Upper lobe of right lung (tissue), 1 donor: ENCODE results near the gene PTPRF. TPM values are rescaled to one million over a fixed set of nuclear protein-coding genes. Genes with fewer than 3 reads are reported as not detected.

Source experiments
- ATAC-seq: fragments of 200-7000 bp; cut with Tn5 transposase; one replicate; pipeline ENCODE4 v1.9.1; 2020; ENCODE audit warnings: mild to moderate bottlenecking, moderate library complexity
- DNase-seq: peaks from one replicate; pipeline ENCODE4 v3.0.0-alpha.2; 2020
- H3K27ac ChIP-seq: fragments of 200-600 bp; one replicate; pipeline ENCODE4 v1.8.0; 2022
- H3K27me3 ChIP-seq: fragments of 200-600 bp; one replicate; pipeline ENCODE4 v1.8.0; 2022; ENCODE audit warnings: mild to moderate bottlenecking
- H3K36me3 ChIP-seq: fragments of 200-600 bp; one replicate; pipeline ENCODE4 v1.8.0; 2022
- H3K4me1 ChIP-seq: fragments of 200-600 bp; one replicate; pipeline ENCODE4 v1.8.0; 2022
- H3K4me3 ChIP-seq: fragments of 200-600 bp; one replicate; pipeline ENCODE4 v1.8.0; 2022; ENCODE audit warnings: mild to moderate bottlenecking
- H3K9me3 ChIP-seq: fragments of 200-600 bp; one replicate; pipeline ENCODE4 v1.8.0; 2022
- intact Hi-C: fragments of 100-400 bp; cut with DNase I; formaldehyde crosslinking; loops from one replicate; pipeline ENCODE4 v1.11.0; 2022
- total RNA-seq: library from RNA; stranded (reverse); fragmentation: NEBNext Ultra II Directional; extraction: Animal tissue kit (Norgen Biotek cat#: 25700); gene quantifications from one replicate; pipeline ENCODE4 v1.2.1, GENCODE V29; 2021
- TF ChIP-seq, protein P1 (sequence below): fragments of 200-600 bp; IDR thresholded peaks from one replicate; pipeline ENCODE4 v1.8.0; 2022; ENCODE audit warnings: antibody characterized with exemption
- donor health status: DM: no; HTN: yes; CAD: no; lungs with severe emphysema.

PTPRF gene
- total RNA-seq, 1 donor from 2014 or later, result 199 TPM

DNA sequence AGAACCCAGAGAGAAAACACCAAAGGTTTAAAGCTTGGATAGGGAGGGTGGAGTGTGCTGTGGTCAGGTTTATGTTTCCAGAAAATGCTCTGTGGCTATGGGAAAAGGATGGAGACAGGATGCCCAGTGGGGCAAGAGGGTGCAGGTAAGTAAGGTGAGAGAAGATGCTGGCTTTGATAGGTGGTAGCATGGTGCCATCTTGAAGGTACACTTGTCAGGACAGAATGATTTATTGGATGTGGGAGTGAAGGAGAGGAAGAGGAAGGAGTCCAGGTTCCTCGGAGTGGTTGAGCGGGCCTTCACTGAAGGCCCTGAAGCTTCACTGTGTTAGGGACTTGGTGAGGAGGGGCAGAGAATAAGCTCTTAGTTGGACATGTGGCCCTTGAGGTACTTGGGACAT is 3.6 kb downstream of the PTPRF start:
- DNase-seq (no peak), ATAC-seq (no peak)
- H3K4me3 ChIP-seq, result no peak overlapping the region
- intact Hi-C loops, result no loop called here
- TF ChIP-seq, protein P1, sequence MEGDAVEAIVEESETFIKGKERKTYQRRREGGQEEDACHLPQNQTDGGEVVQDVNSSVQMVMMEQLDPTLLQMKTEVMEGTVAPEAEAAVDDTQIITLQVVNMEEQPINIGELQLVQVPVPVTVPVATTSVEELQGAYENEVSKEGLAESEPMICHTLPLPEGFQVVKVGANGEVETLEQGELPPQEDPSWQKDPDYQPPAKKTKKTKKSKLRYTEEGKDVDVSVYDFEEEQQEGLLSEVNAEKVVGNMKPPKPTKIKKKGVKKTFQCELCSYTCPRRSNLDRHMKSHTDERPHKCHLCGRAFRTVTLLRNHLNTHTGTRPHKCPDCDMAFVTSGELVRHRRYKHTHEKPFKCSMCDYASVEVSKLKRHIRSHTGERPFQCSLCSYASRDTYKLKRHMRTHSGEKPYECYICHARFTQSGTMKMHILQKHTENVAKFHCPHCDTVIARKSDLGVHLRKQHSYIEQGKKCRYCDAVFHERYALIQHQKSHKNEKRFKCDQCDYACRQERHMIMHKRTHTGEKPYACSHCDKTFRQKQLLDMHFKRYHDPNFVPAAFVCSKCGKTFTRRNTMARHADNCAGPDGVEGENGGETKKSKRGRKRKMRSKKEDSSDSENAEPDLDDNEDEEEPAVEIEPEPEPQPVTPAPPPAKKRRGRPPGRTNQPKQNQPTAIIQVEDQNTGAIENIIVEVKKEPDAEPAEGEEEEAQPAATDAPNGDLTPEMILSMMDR, result no peak
- H3K27me3 ChIP-seq, result no peaks in the 10 kb centered on the region
- H3K36me3 ChIP-seq, result no peaks in the 10 kb centered on the region
- H3K4me1 ChIP-seq, result peaks cover 8% of the 10 kb centered on the region
- no peak overlapping the region for H3K27ac ChIP-seq
- H3K9me3 ChIP-seq, result no peaks in the 10 kb centered on the region

DNA sequence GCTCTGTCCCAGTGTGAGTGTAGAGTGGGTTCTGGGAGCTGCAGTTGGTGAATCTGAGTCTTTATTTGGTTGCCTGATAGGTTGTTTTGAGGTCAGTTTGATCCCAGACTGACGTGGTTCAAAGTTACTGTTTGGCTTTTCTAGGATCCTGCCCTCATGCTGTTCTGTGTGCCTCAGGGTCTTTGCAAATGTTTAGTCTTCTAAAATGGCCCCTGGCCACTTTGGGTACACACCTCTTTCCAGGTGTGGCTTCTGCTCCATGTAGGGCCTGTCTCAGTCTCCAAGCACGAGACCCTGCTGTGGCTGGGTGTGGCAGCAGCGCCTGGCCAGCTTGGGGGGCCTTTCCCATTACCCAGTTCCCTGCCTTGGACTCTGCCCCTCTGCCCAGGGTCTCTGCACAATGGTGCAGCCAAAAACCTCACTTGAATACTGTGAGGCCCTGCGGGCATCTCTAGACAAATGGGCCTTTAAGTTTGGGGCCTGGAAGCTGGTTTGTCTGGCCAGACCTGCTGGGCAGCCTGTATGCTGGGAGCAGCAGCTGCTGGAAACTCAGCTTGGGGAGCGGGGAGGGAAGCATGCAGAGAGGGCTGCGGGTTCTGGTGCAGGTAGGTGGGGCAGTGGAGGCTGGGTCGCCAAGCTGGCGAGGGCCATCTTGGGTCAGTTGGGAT is 5.6 kb downstream of the PTPRF start:
- intact Hi-C loops, result no loop called here
- no peak overlapping the region for H3K4me3 ChIP-seq
- no peak for ATAC-seq
- no peak overlapping the region for H3K27ac ChIP-seq
- peak; percentile 66 for DNase-seq
- H3K27me3 ChIP-seq, result no peaks in the 10 kb centered on the region
- H3K4me1 ChIP-seq, result peaks cover 4% of the 10 kb centered on the region
- no peaks in the 10 kb centered on the region for H3K36me3 ChIP-seq
- TF ChIP-seq, protein P1, result no peak
- no peaks in the 10 kb centered on the region for H3K9me3 ChIP-seq

DNA sequence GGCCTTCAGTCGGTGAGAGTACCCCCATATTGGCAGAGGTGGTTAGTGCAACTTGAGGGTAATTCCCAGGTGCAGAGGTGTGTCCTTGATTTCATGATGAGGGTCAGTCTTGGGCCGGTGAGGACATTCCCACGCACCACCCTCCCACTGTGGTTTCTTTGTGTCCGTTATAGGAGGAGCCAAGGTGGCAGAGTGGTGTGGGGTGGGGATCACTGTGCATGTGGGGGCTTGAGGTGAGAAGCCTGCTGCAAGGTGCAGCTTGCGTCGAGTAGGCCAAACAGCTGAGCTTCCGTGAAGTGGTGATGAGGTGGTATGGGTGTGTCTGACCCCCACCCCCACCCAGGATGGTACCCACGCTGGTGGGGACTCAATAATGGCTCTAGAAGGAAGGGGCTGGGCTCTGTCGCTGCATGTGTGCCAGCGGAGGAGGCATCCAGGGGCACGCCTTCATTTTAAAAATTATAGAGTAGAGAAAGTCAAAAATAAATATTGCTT is 6.2 kb downstream of the PTPRF start:
- H3K36me3 ChIP-seq, result no peaks in the 10 kb centered on the region
- DNase-seq (no peak), ATAC-seq (no peak)
- peaks cover 4% of the 10 kb centered on the region for H3K4me1 ChIP-seq
- TF ChIP-seq, protein P1, result no peak
- no peak overlapping the region for H3K4me3 ChIP-seq
- H3K27me3 ChIP-seq, result no peaks in the 10 kb centered on the region
- H3K27ac ChIP-seq, result no peak overlapping the region
- no peaks in the 10 kb centered on the region for H3K9me3 ChIP-seq
- intact Hi-C loops, result no loop called here

DNA sequence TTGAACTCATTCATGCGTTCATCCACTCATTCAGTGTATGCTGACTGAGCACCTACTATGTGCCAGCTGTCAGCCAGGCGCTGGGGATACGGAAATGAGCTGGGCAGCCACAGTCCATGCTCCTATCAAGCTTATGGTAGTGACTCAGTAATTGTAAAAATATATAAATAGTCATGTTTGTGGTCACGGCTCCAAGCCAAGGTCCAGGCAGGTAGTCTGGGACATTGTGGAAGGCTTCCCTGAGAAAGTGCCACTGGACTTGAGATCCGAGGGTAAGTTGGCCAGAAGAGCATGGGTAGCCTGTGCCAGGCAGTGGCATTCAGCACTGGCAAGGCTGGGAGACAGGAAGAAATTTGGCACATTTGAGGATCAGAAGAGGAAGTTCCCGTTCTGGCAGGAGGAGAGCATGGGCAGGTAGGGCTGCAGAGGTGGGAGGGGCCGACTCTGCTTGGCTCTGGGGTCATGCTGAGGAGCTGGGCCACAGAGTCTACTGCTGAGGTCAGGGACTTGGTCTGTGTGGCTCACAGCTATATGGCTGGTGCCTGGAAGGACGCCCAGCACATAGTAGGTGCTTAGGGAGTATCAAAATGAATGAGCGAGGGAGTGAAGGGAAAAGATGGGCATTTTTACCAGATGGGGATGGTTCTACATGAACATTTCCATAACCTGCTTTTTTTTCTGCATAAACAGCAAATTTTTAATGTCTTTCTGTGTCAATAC is 6.9 kb downstream of the PTPRF start:
- peaks cover 8% of the 10 kb centered on the region for H3K4me1 ChIP-seq
- TF ChIP-seq, protein P1, result no peak
- no peak overlapping the region for H3K4me3 ChIP-seq
- no peak overlapping the region for H3K27ac ChIP-seq
- no peaks in the 10 kb centered on the region for H3K27me3 ChIP-seq
- H3K36me3 ChIP-seq, result no peaks in the 10 kb centered on the region
- DNase-seq, result peak; percentile 69
- no peaks in the 10 kb centered on the region for H3K9me3 ChIP-seq
- ATAC-seq, result peak; percentile 58
- intact Hi-C loops, result no loop called here

DNA sequence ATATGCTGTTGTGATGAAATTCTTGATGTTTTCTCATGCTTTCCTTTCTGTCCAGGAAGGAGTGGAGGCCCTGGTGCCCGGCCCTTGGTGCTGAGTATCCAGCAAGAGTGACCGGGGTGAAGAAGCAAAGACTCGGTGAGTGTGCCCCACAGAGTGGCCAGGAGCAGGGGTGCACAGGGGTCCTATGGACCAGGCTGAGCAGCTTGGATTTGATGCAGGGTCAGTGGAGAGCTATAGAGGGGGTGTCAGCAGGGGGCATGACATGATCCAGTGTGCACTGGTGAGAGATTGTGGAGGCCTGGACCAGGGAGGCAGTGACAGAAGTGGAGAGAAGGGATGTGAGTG is 7.4 kb downstream of the PTPRF start:
- no peaks in the 10 kb centered on the region for H3K36me3 ChIP-seq
- H3K4me3 ChIP-seq, result no peak overlapping the region
- DNase-seq (peak; percentile 51), ATAC-seq (no peak)
- no peaks in the 10 kb centered on the region for H3K27me3 ChIP-seq
- intact Hi-C loops, result no loop called here
- no peaks in the 10 kb centered on the region for H3K9me3 ChIP-seq
- TF ChIP-seq, protein P1, result no peak
- H3K27ac ChIP-seq, result no peak overlapping the region
- H3K4me1 ChIP-seq, result peaks cover 11% of the 10 kb centered on the region
